Heart left ventricle (tissue), 16 donors: ENCODE data around the gene CPPED1. TPM values are rescaled to one million over a fixed set of nuclear protein-coding genes. Genes with fewer than 3 reads are reported as not detected.

Experiments used
- ATAC-seq, 4 donors: fragments of 200-7000 bp; cut with Tn5 transposase; one replicate each; pipeline ENCODE4 v1.9.1; 2020 to 2022; ENCODE audit warnings: moderate library complexity in 4 of 4, mild to moderate bottlenecking in 3 of 4, moderate number of reproducible peaks in 1 of 4
- DNase-seq, 5 donors: peaks; one replicate each; pipeline ENCODE4 v3.0.0-alpha.2; 2020
- H3K27ac ChIP-seq, 12 donors: fragments of 200-600 bp; sonication (generic) in 4 of 12; one replicate each; pipeline versions ENCODE4 v1.5.0 to v1.8.0; 2016 to 2022; ENCODE audit warnings: mild to moderate bottlenecking in 2 of 12
- H3K27me3 ChIP-seq, 9 donors: fragments of 200-600 bp; sonication (generic) in 2 of 9; one replicate each; pipeline versions ENCODE4 v1.5.1 to v1.8.0; 2016 to 2022; ENCODE audit warnings: mild to moderate bottlenecking in 3 of 9
- H3K36me3 ChIP-seq, 9 donors: fragments of 200-600 bp; sonication (generic) in 2 of 9; one replicate each; pipeline versions ENCODE4 v1.5.0 to v1.8.0; 2018 to 2022; ENCODE audit warnings: mild to moderate bottlenecking in 2 of 9
- H3K4me1 ChIP-seq, 12 donors: fragments of 200-600 bp; sonication (generic) in 4 of 12; one replicate each; pipeline versions ENCODE4 v1.5.0 to v1.8.0; 2016 to 2022; ENCODE audit warnings: mild to moderate bottlenecking in 3 of 12
- H3K4me3 ChIP-seq, 12 donors: fragments of 200-600 bp; sonication (generic) in 4 of 12; one replicate each; pipeline versions ENCODE4 v1.5.0 to v1.8.0; 2017 to 2022; ENCODE audit warnings: mild to moderate bottlenecking in 9 of 12, moderate library complexity in 4 of 12
- H3K9me3 ChIP-seq, 12 donors: fragments of 200-600 bp; sonication (generic) in 4 of 12; one replicate each; pipeline versions ENCODE4 v1.5.0 to v1.8.0; 2016 to 2022; ENCODE audit warnings: mild to moderate bottlenecking in 1 of 12
- POLR2A ChIP-seq, 2 donors: fragments of 450-650 bp; IDR thresholded peaks; one replicate each; pipeline ENCODE4 v1.6.1; 2017; ENCODE audit warnings: antibody characterized with exemption in 2 of 2, mild to moderate bottlenecking in 2 of 2, moderate library complexity in 2 of 2
- WGBS, 4 donors: extraction: QIAGEN DNeasy Blood & Tissue Kit in 2 of 4; methylation state at CpG; one replicate each; pipeline versions ENCODE4 v1.1.5 to v1.1.7; 2013 to 2018; 5-methylcytosine and 5-hydroxymethylcytosine counted together
- intact Hi-C, 10 donors: fragments of 100-400 bp; cut with DNase I; formaldehyde crosslinking; loops; one replicate each; pipeline versions ENCODE4 v1.11.1 to v1.14.2; 2022
- polyA plus RNA-seq, 2 donors: library from polyadenylated mRNA; stranded (reverse); fragments of 200-250 nt; gene quantifications; one replicate each; pipeline ENCODE4 v1.2.3, GENCODE V29; 2013
- total RNA-seq, 9 donors: library from RNA; depleted of rRNA in 2 of 9; stranded (reverse); fragments of >200 nt in 2 of 9; fragmentation: NEBNext Ultra II Directional in 3 of 9; extraction: Animal tissue kit (Norgen Biotek cat#: 25700) in 3 of 9; gene quantifications; one replicate each; pipeline versions ENCODE4 v1.1.0 to v1.2.4, GENCODE V29; 2016 to 2023
- TF ChIP-seq, protein P1 (sequence below), 12 donors: fragments of 200-600 bp; sonication (generic) in 4 of 12; IDR thresholded peaks; one replicate each; pipeline versions ENCODE4 v1.5.0 to v1.8.0; 2018 to 2022; ENCODE audit warnings: antibody characterized with exemption in 12 of 12, mild to moderate bottlenecking in 5 of 12
- donor health status: ischemic (EF 13 %, LVEDD 7.1; RV severe dilation, severe dysfunction).
- donor health status: healthy with polysubstance abuse.
- donor health status: DM: no; HTN: yes; CAD: no.
- donor health status: DM: no; HTN: no; CAD: no.
- donor health status: ischemic (EF 25% LVEDD 6.9; RV normal size, moderate dysfunction).
- donor health status: ischemic (EF 25% LVEDD 5.7; RV mildly dilated, moderate dysfunction).
- donor health status: healthy.
- donor health status: DM: yes; HTN: yes; CAD: no.
- donor health status: ischemic (EF 35%, LVEDD 5.7; RV mildly dilated, moderate dysfunction).
- donor health status: nonischemic (EF 11% LVEDD 7.7; RV severe dilation, severe dysfunction).
- donor health status: DM: yes; HTN: yes; CAD: no.
- donor health status: PGD.
- donor health status: ischemic (EF 29% LVEDD 5.4; RV normal size, mild dysfunction).
- donor health status: nonischemic (EF 23%, LVEDD 6.1; RV moderate dilation, normal function).

The CPPED1 gene
- total and polyA plus RNA-seq, 11 donors = 5.6 to 25.1 (median 11.7) TPM

DNA sequence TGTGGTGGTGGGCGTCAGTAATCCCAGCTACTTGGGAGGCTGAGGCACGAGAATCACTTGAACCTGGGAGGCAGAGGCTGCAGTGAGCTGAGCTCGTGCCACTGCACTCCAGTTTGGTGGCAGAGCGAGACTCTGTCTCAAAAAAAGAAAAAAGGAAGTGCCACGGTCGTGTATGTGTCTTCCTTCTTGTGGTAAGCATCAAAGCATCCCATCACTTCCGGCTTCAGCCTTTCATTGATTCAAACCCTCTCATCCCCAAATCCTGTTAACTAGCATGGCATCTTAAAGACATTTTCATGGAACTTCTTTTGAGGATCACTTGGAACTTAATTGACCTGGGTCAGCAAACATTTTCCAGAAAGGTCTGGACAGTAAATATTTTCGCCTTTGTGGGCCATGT is 126.2 kb downstream of the CPPED1 start:
- Histone ChIP-seq H3K4me1 (peaks cover 0 to 3% (median 0%) of the 10 kb centered on the region in 12 donors), H3K36me3 (no peaks in the 10 kb centered on the region), H3K27ac (no peak overlapping the region), H3K9me3 (peaks cover 0 to 20% (median 0%) of the 10 kb centered on the region in 12 donors), H3K27me3 (no peaks in the 10 kb centered on the region), H3K4me3 (no peak overlapping the region)
- ATAC-seq (no peak), DNase-seq (no peak)
- 85 to 92% (median 90%) methylated on average over 8 of the region's 8 CpGs for WGBS, 4 donors
- TF ChIP-seq, protein P1, sequence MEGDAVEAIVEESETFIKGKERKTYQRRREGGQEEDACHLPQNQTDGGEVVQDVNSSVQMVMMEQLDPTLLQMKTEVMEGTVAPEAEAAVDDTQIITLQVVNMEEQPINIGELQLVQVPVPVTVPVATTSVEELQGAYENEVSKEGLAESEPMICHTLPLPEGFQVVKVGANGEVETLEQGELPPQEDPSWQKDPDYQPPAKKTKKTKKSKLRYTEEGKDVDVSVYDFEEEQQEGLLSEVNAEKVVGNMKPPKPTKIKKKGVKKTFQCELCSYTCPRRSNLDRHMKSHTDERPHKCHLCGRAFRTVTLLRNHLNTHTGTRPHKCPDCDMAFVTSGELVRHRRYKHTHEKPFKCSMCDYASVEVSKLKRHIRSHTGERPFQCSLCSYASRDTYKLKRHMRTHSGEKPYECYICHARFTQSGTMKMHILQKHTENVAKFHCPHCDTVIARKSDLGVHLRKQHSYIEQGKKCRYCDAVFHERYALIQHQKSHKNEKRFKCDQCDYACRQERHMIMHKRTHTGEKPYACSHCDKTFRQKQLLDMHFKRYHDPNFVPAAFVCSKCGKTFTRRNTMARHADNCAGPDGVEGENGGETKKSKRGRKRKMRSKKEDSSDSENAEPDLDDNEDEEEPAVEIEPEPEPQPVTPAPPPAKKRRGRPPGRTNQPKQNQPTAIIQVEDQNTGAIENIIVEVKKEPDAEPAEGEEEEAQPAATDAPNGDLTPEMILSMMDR (IDR thresholded peaks at IDR 0.05) = no peak
- TF ChIP-seq POLR2A (IDR thresholded peaks at IDR 0.05) = no peak
- intact Hi-C loops = no loop called here

DNA sequence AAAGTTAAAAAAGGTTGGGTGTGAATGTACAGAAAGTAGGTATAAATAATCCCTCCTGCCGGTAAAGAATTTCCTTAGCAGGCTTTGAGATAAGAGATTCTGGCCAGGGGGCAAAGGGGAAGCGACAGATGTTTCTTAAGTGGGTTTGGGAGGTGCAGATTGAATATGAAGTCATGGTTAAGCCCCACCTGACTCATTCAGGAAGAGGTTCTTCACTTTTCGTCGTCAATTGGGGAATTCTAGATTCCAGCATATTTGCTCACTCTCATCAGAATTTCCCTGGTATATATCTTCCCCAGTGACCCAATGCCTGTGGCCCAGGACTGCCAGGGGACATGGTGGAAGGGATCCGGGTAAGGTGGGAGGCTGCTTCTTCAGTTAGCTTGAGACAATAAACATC is 127.8 kb downstream of the CPPED1 start:
- DNase-seq = no peak
- TF ChIP-seq POLR2A (IDR thresholded peaks at IDR 0.05) = no peak
- TF ChIP-seq, protein P1 (IDR thresholded peaks at IDR 0.05) = no peak
- peaks cover 0 to 3% (median 0%) of the 10 kb centered on the region in 12 donors for H3K4me1 ChIP-seq
- no peaks in the 10 kb centered on the region for H3K27me3 ChIP-seq
- 41 to 44% (median 42%) methylated on average over 5 of the region's 5 CpGs for WGBS, 4 donors
- intact Hi-C loops = no loop called here
- no peak for ATAC-seq
- peaks cover 0 to 20% (median 0%) of the 10 kb centered on the region in 12 donors for H3K9me3 ChIP-seq
- H3K36me3 ChIP-seq = no peaks in the 10 kb centered on the region
- no peak overlapping the region for H3K4me3 ChIP-seq
- H3K27ac ChIP-seq = no peak overlapping the region

DNA sequence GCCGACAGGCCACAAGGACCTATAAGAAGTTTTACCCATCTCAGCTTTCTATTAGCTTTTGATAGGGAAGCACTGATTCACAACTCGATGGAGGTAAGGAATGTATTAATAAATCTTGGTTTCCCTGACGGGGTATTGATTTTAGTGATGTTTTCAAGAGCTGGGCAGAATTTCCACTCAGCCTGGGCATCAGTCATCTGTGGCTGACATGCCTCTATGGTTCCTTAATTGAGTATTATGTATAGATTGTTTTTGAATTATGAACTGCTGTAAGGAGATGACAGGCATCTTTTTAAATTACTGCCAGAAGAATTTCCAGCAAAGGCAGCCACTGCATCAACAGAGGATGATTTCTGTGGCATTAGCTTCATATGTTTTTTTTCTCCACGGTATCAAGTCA is 128.6 kb downstream of the CPPED1 start:
- intact Hi-C loops = no loop called here
- WGBS, 4 donors = 70 to 83% (median 78%) methylated on average over 4 of the region's 4 CpGs

DNA sequence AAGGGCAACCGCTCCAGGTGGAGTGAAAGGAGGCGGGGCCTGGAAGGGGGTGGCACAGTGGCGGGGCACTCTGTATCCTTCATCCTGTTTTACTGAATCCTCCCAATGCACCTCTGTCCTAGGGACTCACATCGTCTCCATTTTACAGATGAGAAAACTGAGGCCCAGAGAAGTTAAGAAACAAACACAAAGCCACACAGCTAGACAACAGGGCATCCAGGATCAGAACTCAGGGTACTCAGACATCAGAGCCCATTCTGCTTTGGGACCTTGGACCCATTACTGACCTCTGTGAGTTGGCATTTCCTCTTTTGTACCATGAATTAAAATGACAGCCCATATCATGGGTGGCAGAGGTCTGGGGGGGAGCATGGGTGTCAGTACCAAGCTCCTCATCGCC is 129.2 kb downstream of the CPPED1 start:
- Histone ChIP-seq H3K36me3 (no peaks in the 10 kb centered on the region), H3K27ac (no peak overlapping the region), H3K4me1 (peaks cover 0 to 3% (median 0%) of the 10 kb centered on the region in 12 donors), H3K4me3 (no peak overlapping the region), H3K9me3 (peaks cover 0 to 20% (median under 1%) of the 10 kb centered on the region in 12 donors), H3K27me3 (no peaks in the 10 kb centered on the region)
- ATAC-seq (no peak), DNase-seq (no peak)
- TF ChIP-seq, protein P1 (IDR thresholded peaks at IDR 0.05) = no peak
- 95 to 98% (median 97%) methylated on average over 5 of the region's 5 CpGs for WGBS, 4 donors
- intact Hi-C loops = no loop called here

More for the DNA sequence above, 128.6 kb downstream of the CPPED1 start:
- TF ChIP-seq, protein P1 (IDR thresholded peaks at IDR 0.05) = no peak
- no peak for TF ChIP-seq POLR2A (IDR thresholded peaks at IDR 0.05)
- Histone ChIP-seq H3K27me3 (no peaks in the 10 kb centered on the region), H3K9me3 (peaks cover 0 to 20% (median 0%) of the 10 kb centered on the region in 12 donors), H3K4me3 (no peak overlapping the region), H3K27ac (no peak overlapping the region), H3K36me3 (no peaks in the 10 kb centered on the region), H3K4me1 (peaks cover 0 to 3% (median 0%) of the 10 kb centered on the region in 12 donors)
- ATAC-seq (no peak), DNase-seq (no peak)
